Central memory CD8-positive, alpha-beta T cell (primary cell): ENCODE measurements around the gene PNPLA3.

Source experiments
- ATAC-seq: fragments of 150-1000 bp; cut with Tn5 transposase; replicated peaks from 2 replicates; pipeline ENCODE4 v1.10.0; 2022; ENCODE audit warnings: mild to moderate bottlenecking, moderate FRiP score, moderate number of reproducible peaks; ENCODE audit not compliant: poor library complexity, severe bottlenecking; ENCODE audit errors: extremely low read depth
- DNase-seq, 2 donors: peaks; one replicate each; pipeline ENCODE4 v3.0.0; 2021; ENCODE audit warnings: low spot score in 2 of 2
- H3K27ac Mint-ChIP-seq: one replicate; pipeline ENCODE4 v1.8.0; 2022; ENCODE audit warnings: low read depth, mild to moderate bottlenecking, moderate library complexity, mixed read lengths
- H3K27me3 Mint-ChIP-seq: one replicate; pipeline ENCODE4 v1.8.0; 2022; ENCODE audit warnings: mixed read lengths
- H3K36me3 Mint-ChIP-seq: one replicate; pipeline ENCODE4 v1.8.0; 2022; ENCODE audit warnings: mild to moderate bottlenecking, moderate library complexity, mixed read lengths; ENCODE audit not compliant: insufficient read depth
- H3K4me1 Mint-ChIP-seq: one replicate; pipeline ENCODE4 v1.8.0; 2022; ENCODE audit warnings: mixed read lengths
- H3K4me3 Mint-ChIP-seq: one replicate; pipeline ENCODE4 v1.8.0; 2022; ENCODE audit warnings: mild to moderate bottlenecking, moderate library complexity, mixed read lengths
- H3K9me3 Mint-ChIP-seq: one replicate; pipeline ENCODE4 v1.8.0; 2022; ENCODE audit warnings: mixed read lengths

The PNPLA3 gene

GRCh38 chr22:43945632-43946383 lies 22.2 kb downstream of the PNPLA3 start:
- Mint-ChIP-seq H3K27ac (no peak overlapping the region), H3K9me3 (no peaks in the 10 kb centered on the region), H3K36me3 (peaks cover 2% of the 10 kb centered on the region), H3K4me1 (peaks cover 5% of the 10 kb centered on the region), H3K27me3 (peaks cover 50% of the 10 kb centered on the region), H3K4me3 (no peak overlapping the region)
- ATAC-seq (peak; percentile 99), DNase-seq (peak; percentile 41 to 42)

GRCh38 chr22:43946384-43946667 lies 22.7 kb downstream of the PNPLA3 start:
- H3K4me3 Mint-ChIP-seq = no peak overlapping the region
- peaks cover 2% of the 10 kb centered on the region for H3K36me3 Mint-ChIP-seq
- H3K27ac Mint-ChIP-seq = no peak overlapping the region
- H3K27me3 Mint-ChIP-seq = peaks cover 50% of the 10 kb centered on the region
- DNase-seq = no peak
- ATAC-seq = no peak
- H3K9me3 Mint-ChIP-seq = no peaks in the 10 kb centered on the region
- H3K4me1 Mint-ChIP-seq = peaks cover 5% of the 10 kb centered on the region

GRCh38 chr22:43948836-43949406 lies 25.3 kb downstream of the PNPLA3 start:
- no peak for DNase-seq
- no peak for ATAC-seq
- peaks cover 8% of the 10 kb centered on the region for H3K4me1 Mint-ChIP-seq
- no peak overlapping the region for H3K4me3 Mint-ChIP-seq
- no peak overlapping the region for H3K27ac Mint-ChIP-seq
- no peaks in the 10 kb centered on the region for H3K9me3 Mint-ChIP-seq
- H3K36me3 Mint-ChIP-seq = peaks cover 2% of the 10 kb centered on the region
- H3K27me3 Mint-ChIP-seq = peaks cover 39% of the 10 kb centered on the region

GRCh38 chr22:43951391-43951790 lies 27.8 kb downstream of the PNPLA3 start:
- peaks cover 25% of the 10 kb centered on the region for H3K4me1 Mint-ChIP-seq
- peak overlapping the region; percentile 65 for H3K27ac Mint-ChIP-seq
- DNase-seq (no peak), ATAC-seq (no peak)
- peaks cover 11% of the 10 kb centered on the region for H3K36me3 Mint-ChIP-seq
- H3K9me3 Mint-ChIP-seq = no peaks in the 10 kb centered on the region
- no peak overlapping the region for H3K4me3 Mint-ChIP-seq
- H3K27me3 Mint-ChIP-seq = peaks cover 15% of the 10 kb centered on the region

- H3K9me3 Mint-ChIP-seq = no peaks in the 10 kb centered on the region
- H3K36me3 Mint-ChIP-seq = peaks cover 11% of the 10 kb centered on the region
- ATAC-seq (no peak), DNase-seq (no peak)
- H3K4me3 Mint-ChIP-seq = no peak overlapping the region
- peaks cover 13% of the 10 kb centered on the region for H3K27me3 Mint-ChIP-seq
- peaks cover 31% of the 10 kb centered on the region for H3K4me1 Mint-ChIP-seq
- peak overlapping the region; percentile 65 for H3K27ac Mint-ChIP-seq
Observed at GRCh38 chr22:43951966-43952365, 28.4 kb downstream of the PNPLA3 start.

GRCh38 chr22:43953988-43954785 lies 30.6 kb downstream of the PNPLA3 start:
- Mint-ChIP-seq H3K4me3 (peak overlapping the region; percentile 92), H3K36me3 (peaks cover 13% of the 10 kb centered on the region), H3K4me1 (peaks cover 37% of the 10 kb centered on the region), H3K9me3 (no peaks in the 10 kb centered on the region), H3K27me3 (peaks cover 13% of the 10 kb centered on the region), H3K27ac (peak overlapping the region; percentile 95)
- ATAC-seq (no peak), DNase-seq (no peak)

GRCh38 chr22:43955040-43955882 lies 31.7 kb downstream of the PNPLA3 start, which contains the start of gene SAMM50:
Gene SAMM50, plus strand, starts transcription at chr22:43955442. Its CDS starts 136 bp downstream, at chr22:43955578.
- peak within 1 kb of the TSS; percentile 95 for H3K27ac Mint-ChIP-seq
- H3K27me3 Mint-ChIP-seq = peaks cover 13% of the 10 kb centered on the region
- DNase-seq (peak; percentile 84 to 85), ATAC-seq (peak; percentile 96)
- peaks cover 37% of the 10 kb centered on the region for H3K4me1 Mint-ChIP-seq
- H3K36me3 Mint-ChIP-seq = peaks cover 13% of the 10 kb centered on the region
- H3K4me3 Mint-ChIP-seq = peak within 1 kb of the TSS; percentile 92
- no peaks in the 10 kb centered on the region for H3K9me3 Mint-ChIP-seq

- ATAC-seq = peak; percentile 34
- no peak for DNase-seq
- Mint-ChIP-seq H3K27me3 (peaks cover 13% of the 10 kb centered on the region), H3K4me3 (peak overlapping the region; percentile 92), H3K27ac (peak overlapping the region; percentile 95), H3K4me1 (peaks cover 44% of the 10 kb centered on the region), H3K9me3 (no peaks in the 10 kb centered on the region), H3K36me3 (peaks cover 11% of the 10 kb centered on the region)
Observed at GRCh38 chr22:43955883-43956782, 32.5 kb downstream of the PNPLA3 start.

- Mint-ChIP-seq H3K36me3 (peaks cover 14% of the 10 kb centered on the region), H3K27me3 (peaks cover 6% of the 10 kb centered on the region), H3K27ac (no peak overlapping the region), H3K4me1 (peaks cover 44% of the 10 kb centered on the region), H3K4me3 (peak overlapping the region; percentile 92), H3K9me3 (no peaks in the 10 kb centered on the region)
- no peak for ATAC-seq
- DNase-seq = no peak
Observed at GRCh38 chr22:43956805-43957463, 33.3 kb downstream of the PNPLA3 start.

- peaks cover 44% of the 10 kb centered on the region for H3K4me1 Mint-ChIP-seq
- peaks cover 15% of the 10 kb centered on the region for H3K36me3 Mint-ChIP-seq
- peak overlapping the region; percentile 20 for H3K4me3 Mint-ChIP-seq
- H3K9me3 Mint-ChIP-seq = no peaks in the 10 kb centered on the region
- no peak for ATAC-seq
- H3K27ac Mint-ChIP-seq = no peak overlapping the region
- no peak for DNase-seq
- no peaks in the 10 kb centered on the region for H3K27me3 Mint-ChIP-seq
Observed at GRCh38 chr22:43957871-43958270, 34.3 kb downstream of the PNPLA3 start.

- ATAC-seq = no peak
- peaks cover 7% of the 10 kb centered on the region for H3K4me1 Mint-ChIP-seq
- no peaks in the 10 kb centered on the region for H3K27me3 Mint-ChIP-seq
- no peak for DNase-seq
- H3K4me3 Mint-ChIP-seq = no peak overlapping the region
- H3K27ac Mint-ChIP-seq = no peak overlapping the region
- H3K9me3 Mint-ChIP-seq = no peaks in the 10 kb centered on the region
- H3K36me3 Mint-ChIP-seq = peaks cover 62% of the 10 kb centered on the region
Observed at GRCh38 chr22:43964314-43964857, 40.8 kb downstream of the PNPLA3 start.
